Lower leg skin (tissue), 4 donors: Measurements from ENCODE around the gene NAXD. TPM values are rescaled to one million over a fixed set of nuclear protein-coding genes. Genes with fewer than 3 reads are reported as not detected.
"Not testable (repeated sequence)": the region's sequence is repeated elsewhere in the genome, so short reads cannot be mapped to it uniquely, and the experiment has no call there.

ENCODE experiments used
- DNase-seq, 2 donors: peaks; one replicate each; pipeline ENCODE4 v3.0.0-alpha.2; 2019; ENCODE audit warnings: low spot score in 2 of 2
- H3K4me3 ChIP-seq: fragments of 200-600 bp; sonication (generic); 2 replicates; pipeline ENCODE4 v1.5.1; 2017; ENCODE audit warnings: mild to moderate bottlenecking, low read depth; ENCODE audit not compliant: poor library complexity, severe bottlenecking
- POLR2A ChIP-seq, 2 donors: fragments of 450-650 bp; IDR thresholded peaks; one replicate each; pipeline ENCODE4 v1.6.1; 2016 to 2017; ENCODE audit warnings: antibody characterized with exemption in 2 of 2, mild to moderate bottlenecking in 1 of 2, moderate library complexity in 1 of 2
- WGBS, 2 donors: methylation state at CpG; one replicate each; pipeline ENCODE4 v1.1.5; 2018; 5-methylcytosine and 5-hydroxymethylcytosine counted together
- intact Hi-C: fragments of 100-400 bp; cut with DNase I; formaldehyde crosslinking; loops from one replicate; pipeline ENCODE4 v1.15.0; 2023; ENCODE audit warnings: low total_unique reads
- total RNA-seq, 4 donors: library from RNA; depleted of rRNA; stranded (reverse); fragments of >200 nt; gene quantifications; one replicate each; pipeline ENCODE4 v1.1.0, GENCODE V29; 2016
- TF ChIP-seq, protein P1 (sequence below), 3 donors: fragments of 450-650 bp; IDR thresholded peaks; one replicate each; pipeline ENCODE4 v1.5.1; 2016; ENCODE audit warnings: antibody characterized with exemption in 3 of 3, mild to moderate bottlenecking in 3 of 3, moderate library complexity in 2 of 3

Gene NAXD
- total RNA-seq, 4 donors from 2014 or later: 32.7 to 34.5 (median 33.6) TPM

DNA sequence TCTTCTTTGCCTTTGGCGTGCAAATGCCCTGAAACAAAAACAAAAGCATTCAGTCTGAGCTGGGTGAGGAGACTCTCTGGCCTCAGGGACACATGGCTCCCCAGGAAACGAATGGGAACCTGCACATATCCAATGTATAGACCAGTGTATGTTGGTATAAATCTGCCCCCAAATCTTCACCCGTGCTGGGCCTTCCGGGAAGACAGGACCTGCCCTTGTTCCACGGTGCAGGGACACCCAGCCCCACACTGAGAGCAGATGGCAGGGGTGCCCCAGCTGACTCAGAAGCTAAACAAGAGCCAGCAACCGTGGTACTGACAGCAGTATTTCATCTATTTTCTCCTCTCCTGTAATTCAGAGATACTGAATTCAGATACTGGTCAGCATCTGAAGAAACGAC, 48.1 kb downstream of the NAXD start:
- intact Hi-C loops: no loop called here
- TF ChIP-seq, protein P1, sequence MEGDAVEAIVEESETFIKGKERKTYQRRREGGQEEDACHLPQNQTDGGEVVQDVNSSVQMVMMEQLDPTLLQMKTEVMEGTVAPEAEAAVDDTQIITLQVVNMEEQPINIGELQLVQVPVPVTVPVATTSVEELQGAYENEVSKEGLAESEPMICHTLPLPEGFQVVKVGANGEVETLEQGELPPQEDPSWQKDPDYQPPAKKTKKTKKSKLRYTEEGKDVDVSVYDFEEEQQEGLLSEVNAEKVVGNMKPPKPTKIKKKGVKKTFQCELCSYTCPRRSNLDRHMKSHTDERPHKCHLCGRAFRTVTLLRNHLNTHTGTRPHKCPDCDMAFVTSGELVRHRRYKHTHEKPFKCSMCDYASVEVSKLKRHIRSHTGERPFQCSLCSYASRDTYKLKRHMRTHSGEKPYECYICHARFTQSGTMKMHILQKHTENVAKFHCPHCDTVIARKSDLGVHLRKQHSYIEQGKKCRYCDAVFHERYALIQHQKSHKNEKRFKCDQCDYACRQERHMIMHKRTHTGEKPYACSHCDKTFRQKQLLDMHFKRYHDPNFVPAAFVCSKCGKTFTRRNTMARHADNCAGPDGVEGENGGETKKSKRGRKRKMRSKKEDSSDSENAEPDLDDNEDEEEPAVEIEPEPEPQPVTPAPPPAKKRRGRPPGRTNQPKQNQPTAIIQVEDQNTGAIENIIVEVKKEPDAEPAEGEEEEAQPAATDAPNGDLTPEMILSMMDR (IDR thresholded peaks at IDR 0.05): no peak
- no peak for TF ChIP-seq POLR2A (IDR thresholded peaks at IDR 0.05)
- peak in 1 of 2 donors; percentile 39 for DNase-seq
- no peak overlapping the region for H3K4me3 ChIP-seq
- 79 to 81% methylated on average over 7 of the region's 7 CpGs for WGBS, 2 donors

DNA sequence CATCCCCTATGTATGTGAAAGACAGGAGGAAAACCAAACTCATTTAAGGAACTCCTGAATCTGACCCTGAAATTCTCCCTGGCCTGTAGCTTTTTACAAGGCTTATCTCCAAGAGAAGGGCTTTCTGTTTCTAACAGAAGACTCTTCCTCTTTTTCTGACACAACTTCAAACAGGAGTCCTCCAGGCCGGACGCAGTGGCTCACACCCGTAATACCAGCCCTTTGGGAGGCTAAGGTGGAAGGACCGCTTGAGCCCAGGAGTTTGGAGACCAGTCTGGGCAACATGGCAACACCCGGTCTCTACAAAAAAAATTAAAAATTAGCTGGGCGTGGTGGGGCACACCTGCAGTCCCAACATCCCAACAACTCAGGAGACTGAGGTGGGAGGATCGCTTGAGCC, 48.7 kb downstream of the NAXD start:
- TF ChIP-seq POLR2A (IDR thresholded peaks at IDR 0.05): no peak
- TF ChIP-seq, protein P1 (IDR thresholded peaks at IDR 0.05): no peak
- WGBS, 2 donors: 90 to 96% methylated on average over 7 of the region's 7 CpGs
- DNase-seq: peak in 1 of 2 donors; percentile 67
- no peak overlapping the region for H3K4me3 ChIP-seq
- intact Hi-C loops: no loop called here

DNA sequence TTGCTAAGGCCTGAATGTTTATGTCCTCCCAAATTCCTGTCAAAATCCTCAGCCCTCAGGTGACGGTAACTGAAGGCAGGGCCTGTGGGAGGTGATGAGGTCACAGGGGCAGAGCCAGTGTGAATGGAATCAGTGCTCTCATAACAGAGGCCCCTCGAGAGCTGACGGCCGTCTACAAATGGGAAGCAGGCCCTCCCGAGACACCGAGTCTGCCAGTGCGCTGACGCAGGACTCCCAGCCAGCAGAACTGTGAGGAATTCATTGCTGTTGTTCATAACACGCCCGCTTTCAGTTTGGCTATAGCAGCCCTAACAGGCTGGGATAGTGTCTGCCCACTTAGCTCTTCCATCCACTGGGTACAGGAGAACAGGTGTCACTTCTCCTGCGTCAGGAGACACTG, 49.3 kb downstream of the NAXD start:
- intact Hi-C loops: no loop called here
- no peak overlapping the region for H3K4me3 ChIP-seq
- WGBS, 2 donors: 90 to 95% methylated on average over 8 to 11 of the region's 11 CpGs
- no peak for TF ChIP-seq POLR2A (IDR thresholded peaks at IDR 0.05)
- TF ChIP-seq, protein P1 (IDR thresholded peaks at IDR 0.05): no peak
- peak in 1 of 2 donors; percentile 49 for DNase-seq

DNA sequence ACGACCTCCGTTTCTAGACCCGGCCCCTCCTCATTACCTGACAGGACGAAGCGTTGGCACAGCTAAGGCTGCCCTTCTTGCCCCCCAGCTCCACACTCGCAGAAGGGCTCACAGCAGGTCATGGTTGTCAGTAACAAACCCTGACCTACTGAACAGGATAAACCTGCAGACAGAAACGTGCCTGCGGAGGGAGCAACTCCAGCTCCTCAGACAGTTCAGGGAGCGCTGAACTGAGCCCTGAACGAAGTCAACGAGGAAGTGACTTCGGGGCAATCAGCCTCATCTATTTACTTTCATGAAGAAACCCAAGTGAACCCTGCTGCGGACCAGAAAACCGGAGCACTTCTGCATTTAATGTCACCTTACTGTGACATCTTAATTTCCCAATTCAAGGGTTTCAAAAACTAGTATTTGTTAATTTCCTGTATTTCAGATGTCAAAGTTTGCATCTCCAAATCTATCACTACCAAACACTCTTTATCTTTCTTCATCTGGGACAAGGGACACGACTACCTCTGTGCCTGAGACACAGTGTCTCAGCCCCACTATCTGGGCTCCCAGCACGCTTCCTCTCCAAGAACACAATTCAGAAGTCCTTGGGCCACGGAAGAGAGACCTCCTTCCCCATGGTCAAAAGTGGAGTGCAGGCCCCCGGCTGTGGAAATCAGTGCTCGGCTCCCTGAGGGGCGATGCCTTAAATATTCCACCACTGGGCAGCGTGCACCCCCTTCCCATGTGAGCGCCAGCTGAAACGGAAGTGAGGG, 50.3 kb downstream of the NAXD start:
- 91 to 92% methylated on average over 23 of the region's 23 CpGs for WGBS, 2 donors
- H3K4me3 ChIP-seq: no peak overlapping the region
- DNase-seq: peak in 1 of 2 donors; percentile 75
- intact Hi-C loops: no loop called here
- TF ChIP-seq, protein P1 (IDR thresholded peaks at IDR 0.05): no peak
- no peak for TF ChIP-seq POLR2A (IDR thresholded peaks at IDR 0.05)

DNA sequence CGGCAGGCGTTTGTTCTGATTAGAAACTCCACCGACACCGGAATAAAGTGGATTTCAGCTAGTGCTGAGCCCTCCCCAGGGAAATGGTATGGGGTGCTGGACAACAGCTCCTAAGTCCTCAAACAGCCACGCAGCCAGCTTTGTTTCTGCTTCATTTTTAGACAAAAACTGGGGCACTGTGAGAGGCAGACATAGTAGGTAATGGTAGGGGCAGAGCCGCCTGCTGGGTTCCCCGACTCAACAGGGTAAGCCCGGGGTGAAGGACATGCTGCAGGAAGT, 50.8 kb downstream of the NAXD start:
- no peak for TF ChIP-seq POLR2A (IDR thresholded peaks at IDR 0.05)
- TF ChIP-seq, protein P1 (IDR thresholded peaks at IDR 0.05): no peak
- DNase-seq: peak in 1 of 2 donors; percentile 43
- intact Hi-C loops: no loop called here
- WGBS, 2 donors: 91 to 93% methylated on average over 8 of the region's 8 CpGs
- H3K4me3 ChIP-seq: no peak overlapping the region

DNA sequence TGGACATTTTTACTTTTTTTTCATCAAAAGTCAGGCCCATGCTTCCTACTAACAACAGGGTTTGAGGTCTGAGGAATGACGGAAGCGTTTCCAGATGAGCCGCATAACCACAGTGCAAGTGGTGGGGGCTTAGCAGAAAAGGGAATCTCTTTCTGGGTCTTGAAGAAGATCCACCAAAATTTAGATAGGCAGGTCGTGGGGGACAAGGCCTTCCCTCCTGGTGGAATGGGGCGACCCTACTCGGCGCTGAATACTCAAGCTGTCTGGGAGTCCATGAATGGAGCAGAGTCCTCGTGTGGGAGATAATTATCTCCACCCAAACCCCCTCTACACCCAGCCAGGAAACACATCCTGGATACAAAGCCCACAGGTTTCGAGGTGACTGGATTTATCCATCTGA, 53.7 kb downstream of the NAXD start:
- no peak for DNase-seq
- WGBS, 2 donors: 84 to 94% methylated on average over 9 of the region's 9 CpGs
- intact Hi-C loops: no loop called here
- TF ChIP-seq POLR2A (IDR thresholded peaks at IDR 0.05): no peak
- TF ChIP-seq, protein P1 (IDR thresholded peaks at IDR 0.05): no peak
- no peak overlapping the region for H3K4me3 ChIP-seq

DNA sequence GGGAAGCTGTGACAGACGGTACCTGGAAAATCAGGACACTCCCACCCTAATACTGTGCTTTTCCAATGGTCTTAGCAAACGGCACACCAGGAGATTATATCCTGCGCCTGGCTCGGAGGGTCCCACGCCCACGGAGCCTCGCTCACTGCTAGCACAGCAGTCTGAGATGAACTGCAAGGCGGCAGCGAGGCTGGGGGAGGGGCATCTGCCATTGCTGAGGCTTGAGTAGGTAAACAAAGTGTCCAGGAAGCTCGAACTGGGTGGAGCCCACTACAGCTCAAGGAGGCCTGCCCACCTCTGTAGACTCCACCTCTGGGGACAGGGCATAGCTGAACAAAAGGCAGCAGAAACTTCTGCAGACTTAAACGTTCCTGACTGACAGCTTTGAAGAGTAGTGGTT, 54.5 kb downstream of the NAXD start:
- H3K4me3 ChIP-seq, intact Hi-C loops: not testable (repeated sequence)
- DNase-seq: peak in 1 of 2 donors; percentile 69
- 93 to 97% methylated on average over 11 of the region's 11 CpGs for WGBS, 2 donors
